Smooth muscle cell (in vitro differentiated cells): Measurements from ENCODE around the gene NRP1. TPM values are rescaled to one million over a fixed set of nuclear protein-coding genes. Genes with fewer than 3 reads are reported as not detected.
"Not testable (repeated sequence)": the region's sequence is repeated elsewhere in the genome, so short reads cannot be mapped to it uniquely, and the experiment has no call there.

Source experiments
- DNase-seq: peaks from one replicate; lab custom pipeline; 2025; ENCODE audit not compliant: unreplicated experiment; lab: John Stamatoyannopoulos, UW
- H2AFZ ChIP-seq: fragments of 200-600 bp; sonication (generic); 2 replicates; pipeline ENCODE4 v1.6.0; 2016; ENCODE audit warnings: antibody characterized with exemption, low read depth, mild to moderate bottlenecking
- H3F3A ChIP-seq: fragments of 200-600 bp; sonication (generic); 2 replicates; pipeline ENCODE4 v1.6.0; 2017; ENCODE audit warnings: antibody characterized with exemption, low read depth
- H3K27ac ChIP-seq: fragments of 200-600 bp; sonication (generic); 2 replicates; pipeline ENCODE4 v1.5.1; 2016; ENCODE audit warnings: low read depth, mild to moderate bottlenecking
- H3K27me3 ChIP-seq: fragments of 200-600 bp; sonication (generic); 2 replicates; pipeline ENCODE4 v1.6.1; 2016; ENCODE audit warnings: low read depth, mild to moderate bottlenecking
- H3K36me3 ChIP-seq: fragments of 200-600 bp; sonication (generic); 2 replicates; pipeline ENCODE4 v1.5.1; 2016; ENCODE audit warnings: low read depth
- H3K4me1 ChIP-seq: fragments of 200-600 bp; sonication (generic); 2 replicates; pipeline ENCODE4 v1.5.1; 2016; ENCODE audit warnings: low read depth
- H3K4me2 ChIP-seq: fragments of 200-600 bp; sonication (generic); 2 replicates; pipeline ENCODE4 v1.6.0; 2016; ENCODE audit warnings: mild to moderate bottlenecking
- H3K4me3 ChIP-seq: fragments of 200-600 bp; sonication (generic); 2 replicates; pipeline ENCODE4 v1.5.1; 2016; ENCODE audit warnings: mild to moderate bottlenecking
- H3K79me2 ChIP-seq: fragments of 200-600 bp; sonication (generic); 2 replicates; pipeline ENCODE4 v1.6.0; 2016; ENCODE audit warnings: low read depth, mild to moderate bottlenecking
- H3K9ac ChIP-seq: fragments of 200-600 bp; sonication (generic); 2 replicates; pipeline ENCODE4 v1.6.0; 2016; ENCODE audit warnings: low read depth
- H3K9me3 ChIP-seq: fragments of 200-600 bp; sonication (generic); replicated peaks from 2 replicates; pipeline ENCODE4 v1.5.1; 2016; ENCODE audit warnings: low read depth
- H4K20me1 ChIP-seq: fragments of 200-600 bp; sonication (generic); 2 replicates; pipeline ENCODE4 v1.6.0; 2016; ENCODE audit warnings: low read depth
- WGBS: methylation state at CpG from one replicate; pipeline ENCODE4 v1.1.7; 2016; ENCODE audit warnings: low lambda C conversion rate; 5-methylcytosine and 5-hydroxymethylcytosine counted together
- polyA plus RNA-seq: library from polyadenylated mRNA; unstranded; fragments of >200 nt; fragmentation: Nextera tagmentation; extraction: Ambion mirVana; gene quantifications from 2 replicates; pipeline ENCODE4 v1.2.1, GENCODE V29; 2016
- total RNA-seq: library from RNA; depleted of rRNA; stranded (reverse); fragments of >200 nt; gene quantifications from 2 replicates; pipeline ENCODE4 v1.2.3, GENCODE V29; 2014
- TF ChIP-seq, protein P1 (sequence below): fragments of 200-600 bp; sonication (generic); IDR thresholded peaks from 2 replicates; pipeline ENCODE4 v1.5.1; 2017; ENCODE audit warnings: borderline replicate concordance, mild to moderate bottlenecking, antibody characterized with exemption; ENCODE audit not compliant: insufficient read depth, poor library complexity, severe bottlenecking

The NRP1 gene
- total and polyA plus RNA-seq, 2 experiments from 2014 or later = 74.8 to 80.4 TPM

DNA sequence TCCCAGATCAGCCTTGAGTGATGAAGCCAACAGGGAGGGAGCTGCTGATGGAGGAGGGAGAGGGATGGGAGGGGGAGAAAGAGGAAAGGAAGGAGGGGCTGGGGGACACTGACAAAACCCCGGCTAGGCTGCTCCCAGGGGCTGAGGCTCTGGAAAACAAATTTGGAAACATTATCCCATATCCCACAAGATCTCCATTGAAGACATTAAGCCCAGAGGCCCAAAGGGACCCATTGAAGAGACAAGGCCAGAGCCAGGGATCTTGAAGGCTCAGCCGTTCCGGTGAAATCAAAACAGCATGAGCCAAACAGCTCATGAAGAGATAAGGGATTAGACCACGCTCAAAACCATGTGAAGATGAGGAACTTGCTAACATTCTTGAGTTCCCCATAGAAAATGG lies 192.2 kb downstream of the NRP1 start:
- Histone ChIP-seq H3K36me3 (no peaks in the 10 kb centered on the region), H2AFZ (no peak overlapping the region), H3F3A (peaks cover 15% of the 10 kb centered on the region), H3K79me2 (no peaks in the 10 kb centered on the region), H3K27me3 (no peaks in the 10 kb centered on the region), H3K9me3 (no peaks in the 10 kb centered on the region), H3K4me1 (peaks cover 10% of the 10 kb centered on the region), H4K20me1 (no peaks in the 10 kb centered on the region), H3K9ac (no peak overlapping the region), H3K4me2 (peak overlapping the region; percentile 68), H3K27ac (peak overlapping the region; percentile 72), H3K4me3 (no peak overlapping the region)
- TF ChIP-seq, protein P1, sequence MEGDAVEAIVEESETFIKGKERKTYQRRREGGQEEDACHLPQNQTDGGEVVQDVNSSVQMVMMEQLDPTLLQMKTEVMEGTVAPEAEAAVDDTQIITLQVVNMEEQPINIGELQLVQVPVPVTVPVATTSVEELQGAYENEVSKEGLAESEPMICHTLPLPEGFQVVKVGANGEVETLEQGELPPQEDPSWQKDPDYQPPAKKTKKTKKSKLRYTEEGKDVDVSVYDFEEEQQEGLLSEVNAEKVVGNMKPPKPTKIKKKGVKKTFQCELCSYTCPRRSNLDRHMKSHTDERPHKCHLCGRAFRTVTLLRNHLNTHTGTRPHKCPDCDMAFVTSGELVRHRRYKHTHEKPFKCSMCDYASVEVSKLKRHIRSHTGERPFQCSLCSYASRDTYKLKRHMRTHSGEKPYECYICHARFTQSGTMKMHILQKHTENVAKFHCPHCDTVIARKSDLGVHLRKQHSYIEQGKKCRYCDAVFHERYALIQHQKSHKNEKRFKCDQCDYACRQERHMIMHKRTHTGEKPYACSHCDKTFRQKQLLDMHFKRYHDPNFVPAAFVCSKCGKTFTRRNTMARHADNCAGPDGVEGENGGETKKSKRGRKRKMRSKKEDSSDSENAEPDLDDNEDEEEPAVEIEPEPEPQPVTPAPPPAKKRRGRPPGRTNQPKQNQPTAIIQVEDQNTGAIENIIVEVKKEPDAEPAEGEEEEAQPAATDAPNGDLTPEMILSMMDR = no peak
- 21% methylated on average over 4 of the region's 4 CpGs for WGBS
- DNase-seq = no peak

DNA sequence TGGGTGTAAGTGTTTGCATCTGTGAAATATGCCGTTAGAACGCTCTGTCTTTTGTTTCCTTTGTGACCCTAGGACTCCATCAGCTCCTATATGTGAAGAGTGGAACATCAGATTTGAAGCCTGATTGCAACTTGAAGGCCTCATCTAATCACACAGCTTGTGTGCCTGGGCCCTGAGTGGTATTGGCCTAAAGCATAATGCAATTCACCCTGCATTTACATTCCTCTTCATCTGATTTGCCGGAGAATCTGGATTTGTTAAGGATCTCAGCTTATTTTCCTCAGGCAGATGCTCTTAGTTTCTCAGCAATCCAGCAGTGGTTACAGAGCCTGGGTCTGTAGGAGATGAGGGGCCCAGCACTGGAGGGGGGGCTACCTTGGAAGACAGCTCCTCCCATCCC lies 193.2 kb downstream of the NRP1 start:
- H3K36me3 ChIP-seq = no peaks in the 10 kb centered on the region
- H3K4me3 ChIP-seq = no peak overlapping the region
- no peak overlapping the region for H3K4me2 ChIP-seq

DNA sequence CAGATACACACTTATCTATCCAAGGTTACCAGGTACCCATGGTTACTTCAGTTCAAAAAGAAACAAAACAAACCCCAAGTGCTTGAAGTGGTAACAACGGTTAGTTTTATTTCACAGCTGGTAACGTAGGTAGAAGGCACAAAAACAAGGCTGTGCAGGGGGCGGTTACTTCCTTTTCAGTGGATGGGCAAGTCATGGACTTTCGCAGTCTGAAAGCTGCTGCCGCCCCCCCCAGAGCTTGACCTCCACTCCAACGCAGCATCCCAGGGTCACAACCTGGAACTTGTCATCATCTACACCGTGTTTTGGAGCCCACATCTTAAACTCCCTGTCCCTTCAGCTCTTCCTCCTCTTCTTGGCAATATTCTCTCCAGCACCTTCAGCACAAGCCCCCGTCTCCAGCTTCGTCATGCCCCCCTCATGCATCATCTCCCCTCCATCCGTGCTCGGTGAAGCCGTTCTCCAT lies 195.3 kb downstream of the NRP1 start:
- Histone ChIP-seq H3K4me3 (no peak overlapping the region), H4K20me1 (no peaks in the 10 kb centered on the region), H3K9me3 (no peaks in the 10 kb centered on the region), H3K9ac (no peak overlapping the region), H3K27ac (no peak overlapping the region), H3F3A (peaks cover 15% of the 10 kb centered on the region), H3K4me1 (peaks cover 10% of the 10 kb centered on the region), H3K79me2 (no peaks in the 10 kb centered on the region), H3K36me3 (no peaks in the 10 kb centered on the region), H3K27me3 (no peaks in the 10 kb centered on the region), H2AFZ (no peak overlapping the region), H3K4me2 (no peak overlapping the region)
- TF ChIP-seq, protein P1 = no peak
- no peak for DNase-seq
- WGBS = 87% methylated on average over 12 of the region's 12 CpGs

More for the DNA sequence above, 193.2 kb downstream of the NRP1 start:
- Histone ChIP-seq H3K27ac (no peak overlapping the region), H3K4me1 (peaks cover 10% of the 10 kb centered on the region), H3K9ac (no peak overlapping the region), H4K20me1 (no peaks in the 10 kb centered on the region), H3K79me2 (no peaks in the 10 kb centered on the region), H2AFZ (no peak overlapping the region), H3K27me3 (no peaks in the 10 kb centered on the region), H3K9me3 (no peaks in the 10 kb centered on the region), H3F3A (peaks cover 15% of the 10 kb centered on the region)
- WGBS = 71% methylated on average over 3 of the region's 3 CpGs
- DNase-seq = no peak
- TF ChIP-seq, protein P1 = no peak

DNA sequence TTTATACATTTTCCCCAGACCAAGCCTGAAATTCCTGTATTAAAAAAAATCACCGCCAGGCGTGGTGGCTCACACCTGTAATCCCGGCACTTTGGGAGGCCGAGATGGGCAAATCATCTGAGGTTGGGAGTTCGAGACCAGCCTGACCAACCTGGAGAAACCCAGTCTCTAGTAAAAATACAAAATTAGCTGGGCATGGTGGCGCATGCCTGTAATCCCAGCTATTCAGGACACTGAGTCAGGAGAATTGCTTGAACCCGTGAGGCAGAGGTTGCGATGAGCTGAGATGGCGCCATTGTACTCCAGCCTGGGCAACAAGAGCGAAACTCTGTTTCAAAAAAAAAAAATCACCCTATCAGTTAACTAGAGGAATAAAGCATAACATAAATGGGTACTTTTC lies 195.8 kb downstream of the NRP1 start:
- not testable (repeated sequence) for H3K4me3 ChIP-seq, H3K4me1 ChIP-seq, H3K27me3 ChIP-seq, DNase-seq, H2AFZ ChIP-seq, H3K4me2 ChIP-seq, H3K36me3 ChIP-seq, H3K9me3 ChIP-seq, H4K20me1 ChIP-seq, H3K27ac ChIP-seq, H3K79me2 ChIP-seq, H3K9ac ChIP-seq
- peaks cover 15% of the 10 kb centered on the region for H3F3A ChIP-seq
- WGBS = 88% methylated on average over 10 of the region's 10 CpGs
